HS-5 (cell line): ENCODE data around the gene DLD.
"Not testable (repeated sequence)": the region's sequence is repeated elsewhere in the genome, so short reads cannot be mapped to it uniquely, and the experiment has no call there.

Experiments
- DNase-seq: peaks from one replicate; pipeline ENCODE4 v3.0.0-alpha.2; 2012; ENCODE audit warnings: low read depth

The DLD gene

DNA sequence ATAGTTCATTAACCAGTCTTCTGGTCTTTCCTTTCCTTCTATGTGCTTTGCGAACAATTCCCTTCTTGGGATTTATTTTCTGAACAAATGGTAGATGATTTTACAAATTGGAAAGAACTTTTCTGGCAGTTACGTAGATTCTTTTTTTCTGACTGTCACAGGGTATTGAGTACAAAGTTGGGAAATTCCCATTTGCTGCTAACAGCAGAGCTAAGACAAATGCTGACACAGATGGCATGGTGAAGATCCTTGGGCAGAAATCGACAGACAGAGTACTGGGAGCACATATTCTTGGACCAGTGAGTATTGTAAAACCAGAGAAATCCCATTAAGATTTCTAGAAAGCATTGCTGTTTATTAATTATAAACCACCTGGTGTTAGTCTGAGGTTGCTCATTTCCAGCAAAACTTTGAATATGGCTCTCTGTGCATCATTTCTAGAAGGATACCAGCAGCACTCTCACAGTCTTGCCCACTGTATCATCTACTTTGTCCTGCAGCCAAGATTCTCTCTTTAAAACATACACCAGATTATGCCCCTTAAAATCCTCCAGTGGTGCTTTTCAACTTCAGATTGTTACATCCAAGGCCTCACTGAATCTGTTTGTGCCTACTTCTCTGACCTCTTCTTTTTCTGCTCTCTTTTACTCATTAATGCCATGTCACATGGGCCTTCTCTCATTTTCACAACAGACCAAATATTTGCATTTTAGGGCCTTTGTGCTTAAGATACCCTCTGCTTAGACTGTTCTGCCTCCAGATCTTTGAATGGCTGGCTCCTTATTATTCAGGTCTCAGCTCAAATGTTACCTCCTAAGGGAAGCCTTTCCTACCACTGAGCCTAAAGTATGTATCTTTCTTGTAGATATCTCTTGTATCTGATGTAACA, 27.0 kb downstream of the DLD start:
- DNase-seq = no peak

DNA sequence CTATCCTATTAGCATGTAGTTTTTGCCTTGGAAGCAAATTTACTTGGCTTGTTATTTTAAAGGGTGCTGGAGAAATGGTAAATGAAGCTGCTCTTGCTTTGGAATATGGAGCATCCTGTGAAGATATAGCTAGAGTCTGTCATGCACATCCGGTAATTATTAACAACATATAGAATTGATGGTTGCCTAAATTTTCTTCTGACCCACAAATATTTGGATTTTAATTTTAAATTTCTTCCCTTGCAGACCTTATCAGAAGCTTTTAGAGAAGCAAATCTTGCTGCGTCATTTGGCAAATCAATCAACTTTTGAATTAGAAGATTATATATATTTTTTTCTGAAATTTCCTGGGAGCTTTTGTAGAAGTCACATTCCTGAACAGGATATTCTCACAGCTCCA, 28.0 kb downstream of the DLD start:
- DNase-seq = no peak

DNA sequence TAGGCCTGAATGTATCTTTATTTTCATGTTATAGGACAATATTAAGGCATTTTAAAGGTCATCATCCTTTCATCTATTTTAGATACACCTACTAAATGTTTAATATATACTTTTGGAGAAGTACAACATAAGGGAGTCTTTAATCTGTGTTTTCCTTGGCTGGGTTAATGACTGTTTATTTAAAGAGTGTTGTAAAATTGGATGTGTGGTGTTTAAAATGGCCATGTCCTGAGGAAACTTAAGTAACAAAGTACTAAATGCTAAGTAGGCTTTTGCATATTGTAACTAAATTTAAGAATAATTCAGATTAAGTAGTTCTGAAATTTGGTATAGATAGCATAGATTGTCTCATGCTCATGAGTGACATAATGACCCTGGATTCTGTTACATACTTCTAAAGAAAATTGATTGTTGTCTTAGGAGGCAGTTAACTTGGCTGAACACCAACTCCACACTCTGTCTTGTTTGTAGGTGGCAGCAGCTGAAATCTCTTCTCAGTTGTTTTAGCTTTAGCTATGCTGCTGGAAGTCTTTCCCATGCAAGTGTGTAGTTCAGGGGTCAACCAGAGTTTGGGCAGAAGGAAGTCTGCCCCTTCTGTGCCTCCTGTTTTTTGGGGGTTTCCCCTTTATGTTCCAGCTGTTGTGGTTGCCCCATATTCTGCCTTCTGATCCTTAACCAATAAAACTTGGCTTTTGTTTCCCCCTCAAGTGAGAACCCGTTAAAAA, 29.2 kb downstream of the DLD start:
- DNase-seq = no peak

- not testable (repeated sequence) for DNase-seq
Observed at GRCh38 chr7:107921826-107922225, 30.8 kb downstream of the DLD start.

- no peak for DNase-seq
Observed at GRCh38 chr7:107922886-107923285, 31.9 kb downstream of the DLD start.

DNA sequence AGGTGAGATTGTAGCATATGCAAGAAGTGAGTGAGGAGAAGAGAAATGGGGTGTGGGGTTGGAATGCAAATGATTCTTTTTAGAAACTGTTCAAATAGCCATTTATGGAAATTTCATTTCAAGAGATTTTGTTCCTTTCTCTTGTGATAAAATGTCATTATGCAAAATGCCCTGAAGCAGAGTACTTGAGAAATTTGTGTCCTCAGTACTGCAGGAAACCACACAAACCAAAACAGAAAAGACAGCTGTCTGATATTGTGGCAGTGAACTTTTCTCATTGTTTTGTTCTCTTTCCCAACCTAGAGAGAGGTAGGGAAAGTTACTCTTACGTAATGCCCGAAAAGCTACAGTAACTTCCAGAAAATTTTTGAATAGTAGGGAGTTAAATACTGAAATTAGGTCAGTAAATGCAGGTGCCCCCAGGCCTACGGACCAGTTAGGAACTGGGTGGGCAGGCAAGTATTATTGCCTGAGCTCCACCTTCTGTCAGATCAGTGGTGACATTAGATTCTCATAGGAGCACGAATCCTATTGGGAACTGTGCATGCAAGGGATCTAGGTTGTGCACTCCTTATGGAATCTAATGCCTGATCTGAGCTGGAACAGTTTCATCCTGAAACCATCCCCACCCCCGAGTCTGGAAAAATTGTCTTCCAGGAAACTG, 34.0 kb downstream of the DLD start:
- no peak for DNase-seq

- no peak for DNase-seq
Observed at GRCh38 chr7:107926481-107926880, 35.5 kb downstream of the DLD start.

- no peak for DNase-seq
Observed at GRCh38 chr7:107931740-107932515, 40.9 kb downstream of the DLD start.

DNA sequence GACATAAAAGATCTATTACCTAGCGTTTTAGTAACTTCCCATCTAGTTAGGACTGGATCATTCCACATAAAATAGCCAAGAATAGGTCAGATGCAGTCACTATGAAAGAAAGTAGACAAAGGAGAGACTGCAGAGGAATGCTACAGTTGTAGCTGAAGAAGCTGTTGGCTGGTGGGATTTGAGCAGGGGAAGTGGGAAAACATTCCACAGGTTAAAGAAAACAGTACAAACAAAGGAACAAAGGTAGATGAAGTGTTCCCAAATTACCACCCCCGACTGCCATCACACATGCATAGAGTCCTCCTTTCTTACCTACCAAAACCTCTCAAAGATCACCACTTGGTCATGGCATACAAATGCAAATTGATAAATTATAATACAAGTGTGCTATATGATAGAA, 41.8 kb downstream of the DLD start:
- DNase-seq = no peak

DNA sequence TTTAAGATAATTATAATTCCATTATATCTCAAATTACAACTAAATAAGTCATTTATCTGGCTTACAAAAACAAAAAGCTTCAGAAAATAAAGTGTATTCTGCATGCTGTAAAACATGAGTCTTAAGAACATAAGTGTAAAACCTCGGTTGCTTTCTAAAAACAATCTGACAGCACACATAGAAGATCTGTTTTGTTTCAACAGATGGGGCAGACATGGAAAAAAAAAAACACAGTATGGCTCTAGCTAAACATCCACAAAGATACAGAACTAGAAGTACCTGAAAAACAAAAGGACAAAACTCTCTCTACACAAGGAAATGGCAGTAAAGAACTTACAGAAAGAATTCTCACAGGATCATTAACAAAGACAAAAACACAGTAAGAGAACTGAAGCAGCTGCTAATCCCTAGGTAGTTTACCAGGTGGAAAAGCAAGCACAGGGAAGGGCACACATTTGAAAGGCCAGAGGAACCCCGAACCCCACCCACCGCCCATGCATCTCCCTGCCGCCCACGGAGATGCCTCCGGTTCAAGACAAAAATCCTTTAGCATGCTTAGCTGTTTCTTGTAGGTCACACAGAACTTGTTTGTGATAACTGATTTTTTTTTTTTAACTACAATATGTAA, 42.5 kb downstream of the DLD start:
- no peak for DNase-seq

- no peak for DNase-seq
Observed at GRCh38 chr7:107934991-107935770, 44.2 kb downstream of the DLD start.

DNA sequence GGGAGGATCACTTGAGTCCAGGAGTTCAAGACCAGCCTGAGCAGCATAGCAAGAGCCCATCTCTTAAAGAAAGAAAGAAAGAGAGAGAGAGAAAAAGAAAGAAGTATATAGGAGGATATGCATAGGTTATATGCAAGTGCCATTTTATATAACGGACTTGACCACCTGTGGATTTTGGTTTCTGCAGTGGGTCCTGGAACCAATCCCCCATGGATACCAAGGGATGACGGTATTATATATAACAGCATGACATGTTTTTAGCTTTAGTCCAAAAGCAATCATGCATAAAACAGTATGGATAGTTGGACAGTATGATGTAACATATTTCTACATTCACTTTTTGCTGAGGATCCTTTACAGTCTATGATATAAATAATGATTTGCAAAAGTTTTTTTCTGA, 45.3 kb downstream of the DLD start:
- DNase-seq = no peak

- no peak for DNase-seq
Observed at GRCh38 chr7:107937531-107937930, 46.5 kb downstream of the DLD start.

GRCh38 chr7:107938456-107939250, 47.7 kb downstream of the DLD start:
- no peak for DNase-seq

GRCh38 chr7:107939573-107940489, 48.8 kb downstream of the DLD start:
- no peak for DNase-seq

- no peak for DNase-seq
Observed at GRCh38 chr7:107940951-107941350, 50.0 kb downstream of the DLD start.

GRCh38 chr7:107943018-107943417, 52.0 kb downstream of the DLD start:
- DNase-seq = no peak

DNA sequence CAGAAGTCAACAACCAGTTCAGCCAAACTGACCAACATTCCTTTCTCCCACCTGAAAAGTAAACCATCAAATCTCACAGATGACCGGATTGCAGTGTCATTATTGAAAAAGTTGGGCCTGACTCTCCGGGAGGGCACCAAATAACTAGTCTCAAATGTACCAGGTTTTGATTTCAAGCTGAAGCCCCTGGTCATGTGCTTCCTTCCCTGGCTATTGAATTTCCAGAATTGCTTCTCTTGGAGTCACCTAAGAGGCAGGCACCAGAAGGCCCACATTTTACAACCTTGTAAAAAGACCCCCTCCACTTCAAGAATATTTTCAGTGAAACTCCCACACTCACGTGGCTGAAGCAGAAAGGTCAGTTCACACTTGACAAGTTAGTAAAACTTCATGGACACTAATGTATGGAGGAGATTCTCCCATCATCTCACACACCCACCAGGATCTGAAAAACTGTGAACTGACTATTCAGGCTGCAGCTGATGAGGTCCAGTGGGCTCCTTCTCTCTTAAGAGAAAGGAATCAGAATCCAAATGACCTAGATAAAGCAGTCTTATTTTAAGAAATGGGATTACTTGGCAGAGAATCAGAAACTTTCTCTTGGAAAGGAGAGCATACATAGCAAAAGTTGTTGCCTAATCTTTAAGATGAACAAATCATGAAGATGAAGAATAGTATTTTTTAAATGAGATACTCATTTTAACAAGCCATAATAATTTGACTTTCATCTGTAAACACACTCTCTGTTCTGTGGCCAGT, 53.6 kb downstream of the DLD start:
- DNase-seq = no peak
